ENCODE results near the gene LRRC4C.

Gene LRRC4C

DNA sequence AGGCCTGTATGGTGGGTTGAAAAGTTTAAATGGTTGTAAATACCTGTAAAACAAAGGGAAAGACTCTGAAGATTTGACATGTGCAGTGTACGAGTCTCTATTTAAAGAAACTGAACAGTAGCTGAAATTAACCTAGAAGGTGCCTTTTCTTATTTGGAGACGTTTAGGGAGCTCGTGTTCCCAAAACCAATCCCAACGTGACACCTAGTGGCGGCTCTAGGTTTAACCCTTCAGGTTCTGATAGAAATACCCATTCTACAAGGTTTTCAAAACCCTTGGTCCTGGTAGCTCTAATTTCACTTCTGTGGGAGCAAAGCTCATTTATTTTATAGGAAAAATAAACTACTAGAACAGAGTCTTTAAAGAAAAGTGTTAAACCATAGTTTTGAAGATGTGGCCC lies 258.3 kb downstream of the LRRC4C start:
- peaks cover 8% of the 10 kb centered on the region for H3K9me3 Mint-ChIP-seq
- H3K4me1 Mint-ChIP-seq, result no peaks in the 10 kb centered on the region
- no peak overlapping the region for H3K4me3 Mint-ChIP-seq
- H3K27ac Mint-ChIP-seq (ENCODE audit: low read depth), result no peak overlapping the region
- ATAC-seq (replicated peaks; ENCODE audit: extremely low read depth, poor library complexity, severe bottlenecking), result no peak
- DNase-seq (ENCODE audit: low spot score in 2 of 2), result no peak
- no peaks in the 10 kb centered on the region for H3K36me3 Mint-ChIP-seq (ENCODE audit: insufficient read depth)
- H3K27me3 Mint-ChIP-seq, result no peaks in the 10 kb centered on the region

DNA sequence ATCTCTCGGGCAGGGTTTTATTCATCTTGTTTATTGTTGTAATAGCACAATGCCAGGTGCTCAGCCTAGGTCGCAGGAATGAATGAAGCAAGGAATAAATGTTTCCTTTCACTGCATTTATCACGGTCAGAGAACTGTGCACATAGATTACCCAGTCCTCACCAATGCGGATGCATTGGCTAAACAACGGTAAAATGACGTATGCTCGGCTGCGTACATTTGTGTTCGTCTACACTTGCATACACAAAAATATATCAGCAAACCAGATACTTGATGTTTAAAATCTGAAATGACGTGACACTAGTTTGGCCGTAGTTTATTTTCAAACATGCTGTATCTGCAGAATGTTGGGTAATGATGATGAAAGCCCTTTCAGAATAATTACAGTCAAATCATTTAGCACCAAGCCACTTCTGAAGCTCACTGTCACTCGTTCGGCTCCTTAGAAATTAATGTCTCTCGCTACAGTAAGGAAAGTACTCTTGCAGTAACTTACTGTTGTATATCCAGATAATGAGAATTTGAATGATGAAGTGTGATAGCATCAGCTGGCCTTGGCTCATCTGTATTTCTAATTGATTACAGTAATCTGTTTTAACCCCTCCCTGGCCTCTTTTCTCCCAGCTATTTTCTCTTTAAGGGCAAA lies 268.9 kb downstream of the LRRC4C start:
- Mint-ChIP-seq H3K4me3 (no peak overlapping the region), H3K27ac (ENCODE audit: low read depth) (no peak overlapping the region), H3K9me3 (peaks cover 11% of the 10 kb centered on the region), H3K27me3 (no peaks in the 10 kb centered on the region), H3K36me3 (ENCODE audit: insufficient read depth) (no peaks in the 10 kb centered on the region), H3K4me1 (no peaks in the 10 kb centered on the region)
- DNase-seq (ENCODE audit: low spot score in 2 of 2) (no peak), ATAC-seq (replicated peaks; ENCODE audit: extremely low read depth, poor library complexity, severe bottlenecking) (no peak)

DNA sequence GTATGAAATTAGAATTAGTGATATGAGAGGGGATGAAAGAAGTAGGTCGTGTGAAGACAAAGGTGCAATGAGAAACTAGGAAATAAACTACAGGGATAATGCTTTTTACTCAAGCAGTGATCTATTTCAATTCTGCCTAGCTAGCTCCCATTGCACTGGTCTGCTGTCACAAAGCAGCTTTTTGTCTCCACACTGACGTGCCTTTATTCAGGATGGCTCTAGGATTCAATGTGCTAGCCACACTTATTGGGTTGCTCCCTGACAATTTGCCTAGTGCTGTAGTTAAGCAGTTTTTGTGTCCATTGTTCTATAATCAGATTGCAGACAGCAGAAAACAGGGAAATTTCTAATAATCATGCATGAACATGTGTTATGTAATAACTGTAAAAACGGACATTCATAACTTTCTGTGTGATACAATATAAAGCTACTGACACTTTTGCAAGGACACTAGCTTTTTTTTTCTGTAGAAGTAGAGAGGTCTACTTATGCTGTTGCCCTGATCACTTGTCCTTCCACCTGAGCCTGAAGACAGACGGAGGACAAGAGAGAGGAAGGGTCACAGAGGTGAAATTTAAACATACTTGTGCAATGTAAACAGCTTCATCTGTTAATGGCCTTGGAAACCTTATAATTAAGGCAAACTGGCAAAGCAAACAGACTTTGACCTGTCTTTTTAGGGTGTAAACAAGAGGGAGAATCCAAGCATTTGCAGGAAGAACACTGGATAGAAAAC lies 269.6 kb downstream of the LRRC4C start:
- ATAC-seq (replicated peaks; ENCODE audit: extremely low read depth, poor library complexity, severe bottlenecking), result no peak
- no peaks in the 10 kb centered on the region for H3K27me3 Mint-ChIP-seq
- no peak overlapping the region for H3K27ac Mint-ChIP-seq (ENCODE audit: low read depth)
- no peak for DNase-seq (ENCODE audit: low spot score in 2 of 2)
- no peaks in the 10 kb centered on the region for H3K36me3 Mint-ChIP-seq (ENCODE audit: insufficient read depth)
- H3K4me1 Mint-ChIP-seq, result no peaks in the 10 kb centered on the region
- no peak overlapping the region for H3K4me3 Mint-ChIP-seq
- peaks cover 17% of the 10 kb centered on the region for H3K9me3 Mint-ChIP-seq

DNA sequence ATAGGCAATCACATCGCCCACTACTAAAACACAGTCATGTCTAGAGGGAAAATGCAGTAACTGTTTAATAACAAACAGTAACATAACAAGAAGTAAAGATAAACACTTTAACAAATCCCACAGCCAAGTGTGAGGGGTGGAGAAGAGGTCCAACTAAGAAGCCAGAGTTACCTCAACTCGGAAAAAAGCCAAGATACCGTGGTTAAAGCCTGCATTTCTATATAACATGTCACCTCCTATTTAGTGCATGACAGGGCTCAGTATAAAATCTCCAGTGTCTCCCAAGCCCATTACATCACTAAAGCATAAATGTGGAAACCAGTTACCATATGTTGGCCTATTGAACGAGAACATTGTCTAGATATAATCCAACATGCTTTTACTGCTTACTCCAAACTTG lies 281.7 kb downstream of the LRRC4C start:
- no peak for DNase-seq (ENCODE audit: low spot score in 2 of 2)
- no peak overlapping the region for H3K4me3 Mint-ChIP-seq

DNA sequence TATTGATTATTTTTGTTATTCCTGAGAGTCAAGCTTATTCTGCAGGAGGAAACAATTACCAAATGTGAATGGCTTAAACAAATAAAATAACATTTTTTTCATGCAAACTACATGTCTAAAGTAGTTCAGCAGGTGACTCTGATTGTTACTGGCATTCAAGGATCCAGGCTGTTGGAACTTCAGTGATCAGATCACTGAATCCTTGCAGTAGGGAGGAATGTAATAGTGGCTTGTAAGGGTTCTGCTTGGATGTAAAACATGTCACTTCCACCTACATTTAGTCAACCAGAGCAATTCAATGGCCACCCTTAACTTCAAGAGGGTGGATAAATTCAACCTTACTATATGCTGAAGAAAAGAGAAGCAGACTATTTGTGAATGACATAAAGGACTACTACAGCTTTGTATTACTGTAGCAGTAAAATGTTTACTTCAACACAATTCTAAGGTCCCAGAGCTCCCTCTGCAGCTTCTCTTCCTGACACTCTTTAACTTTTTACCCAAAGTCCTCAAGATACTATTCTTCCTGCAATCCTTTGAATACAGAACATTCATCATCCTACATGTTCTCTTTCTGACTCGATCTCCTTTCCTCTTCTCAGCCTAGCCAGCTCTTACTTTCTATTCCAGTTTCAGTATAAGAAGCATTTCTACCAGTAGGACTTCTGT lies 284.0 kb downstream of the LRRC4C start:
- Mint-ChIP-seq H3K36me3 (ENCODE audit: insufficient read depth) (no peaks in the 10 kb centered on the region), H3K9me3 (peaks cover 37% of the 10 kb centered on the region), H3K4me1 (no peaks in the 10 kb centered on the region), H3K27ac (ENCODE audit: low read depth) (no peak overlapping the region), H3K27me3 (no peaks in the 10 kb centered on the region), H3K4me3 (no peak overlapping the region)
- ATAC-seq (replicated peaks; ENCODE audit: extremely low read depth, poor library complexity, severe bottlenecking), result no peak
- DNase-seq (ENCODE audit: low spot score in 2 of 2), result no peak

More for the DNA sequence above, 281.7 kb downstream of the LRRC4C start:
- Mint-ChIP-seq H3K9me3 (peaks cover 25% of the 10 kb centered on the region), H3K36me3 (ENCODE audit: insufficient read depth) (no peaks in the 10 kb centered on the region), H3K4me1 (no peaks in the 10 kb centered on the region), H3K27ac (ENCODE audit: low read depth) (no peak overlapping the region), H3K27me3 (no peaks in the 10 kb centered on the region)
- ATAC-seq (replicated peaks; ENCODE audit: extremely low read depth, poor library complexity, severe bottlenecking), result no peak

DNA sequence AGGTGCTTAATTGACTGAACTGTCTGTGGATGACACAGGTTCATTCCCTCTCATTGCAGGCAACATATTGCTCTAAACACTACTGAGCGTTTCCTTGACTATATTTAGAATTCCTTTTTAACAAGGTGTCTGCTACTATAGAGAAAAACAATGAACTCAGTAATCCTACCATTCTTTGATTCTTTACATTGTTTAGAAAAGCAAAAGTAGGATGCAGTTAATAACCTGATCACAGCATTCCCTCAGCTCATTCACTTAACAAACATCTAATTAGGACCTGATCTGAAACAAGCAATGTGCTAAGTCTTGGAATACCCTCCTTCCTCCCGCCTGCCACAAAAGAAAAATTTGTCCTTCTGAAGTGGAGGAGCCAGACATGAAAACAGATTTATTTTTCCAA lies 313.1 kb downstream of the LRRC4C start:
- DNase-seq (ENCODE audit: low spot score in 2 of 2) (no peak), ATAC-seq (replicated peaks; ENCODE audit: extremely low read depth, poor library complexity, severe bottlenecking) (no peak)
- H3K4me1 Mint-ChIP-seq, result no peaks in the 10 kb centered on the region
- no peak overlapping the region for H3K27ac Mint-ChIP-seq (ENCODE audit: low read depth)
- H3K9me3 Mint-ChIP-seq, result peaks cover 10% of the 10 kb centered on the region
- H3K36me3 Mint-ChIP-seq (ENCODE audit: insufficient read depth), result no peaks in the 10 kb centered on the region
- no peak overlapping the region for H3K4me3 Mint-ChIP-seq
- no peaks in the 10 kb centered on the region for H3K27me3 Mint-ChIP-seq

DNA sequence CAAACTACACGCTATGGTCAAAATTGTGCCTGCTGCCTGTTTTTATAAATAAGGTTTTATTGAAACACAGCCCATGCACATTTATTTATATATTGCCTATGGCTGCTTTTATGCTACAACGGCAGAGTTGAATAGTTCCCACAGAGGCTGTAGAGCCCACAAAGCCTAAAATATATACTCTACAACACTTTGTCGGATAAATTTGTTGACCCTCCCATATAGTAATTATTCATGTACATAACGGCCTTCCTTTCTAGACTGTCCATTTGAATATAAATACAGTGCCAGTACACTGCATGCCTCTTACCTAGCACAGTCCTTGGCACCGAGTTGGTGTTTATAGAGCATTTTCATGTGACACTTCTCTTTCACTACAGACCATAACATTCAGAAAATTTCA lies 314.0 kb downstream of the LRRC4C start:
- Mint-ChIP-seq H3K4me1 (no peaks in the 10 kb centered on the region), H3K9me3 (peaks cover 10% of the 10 kb centered on the region), H3K36me3 (ENCODE audit: insufficient read depth) (no peaks in the 10 kb centered on the region), H3K27ac (ENCODE audit: low read depth) (no peak overlapping the region), H3K27me3 (no peaks in the 10 kb centered on the region), H3K4me3 (no peak overlapping the region)
- DNase-seq (ENCODE audit: low spot score in 2 of 2) (no peak), ATAC-seq (replicated peaks; ENCODE audit: extremely low read depth, poor library complexity, severe bottlenecking) (no peak)

DNA sequence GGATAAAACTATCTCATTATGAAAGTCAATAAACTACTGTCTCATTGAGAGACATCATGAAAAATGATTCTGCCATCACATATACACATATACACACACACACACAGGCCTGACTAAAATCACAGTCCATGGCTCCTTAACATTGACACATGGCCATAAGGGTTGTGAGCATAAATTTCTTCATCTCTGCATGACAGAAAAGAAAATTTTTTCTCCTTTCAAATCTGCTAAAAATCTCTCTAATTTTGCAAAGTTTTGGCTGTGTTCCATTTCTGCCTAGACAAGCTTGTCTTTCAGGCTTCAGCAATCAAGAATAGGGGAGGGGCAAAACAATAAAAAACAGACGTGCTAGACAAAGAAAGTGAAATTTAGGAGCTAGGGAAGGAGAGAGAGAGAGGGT lies 324.5 kb downstream of the LRRC4C start:
- H3K9me3 Mint-ChIP-seq, result peaks cover 19% of the 10 kb centered on the region
- ATAC-seq (replicated peaks; ENCODE audit: extremely low read depth, poor library complexity, severe bottlenecking) (no peak), DNase-seq (ENCODE audit: low spot score in 2 of 2) (no peak)
- H3K27ac Mint-ChIP-seq (ENCODE audit: low read depth), result no peak overlapping the region
- no peaks in the 10 kb centered on the region for H3K27me3 Mint-ChIP-seq
- no peaks in the 10 kb centered on the region for H3K4me1 Mint-ChIP-seq
- no peak overlapping the region for H3K4me3 Mint-ChIP-seq
- no peaks in the 10 kb centered on the region for H3K36me3 Mint-ChIP-seq (ENCODE audit: insufficient read depth)

DNA sequence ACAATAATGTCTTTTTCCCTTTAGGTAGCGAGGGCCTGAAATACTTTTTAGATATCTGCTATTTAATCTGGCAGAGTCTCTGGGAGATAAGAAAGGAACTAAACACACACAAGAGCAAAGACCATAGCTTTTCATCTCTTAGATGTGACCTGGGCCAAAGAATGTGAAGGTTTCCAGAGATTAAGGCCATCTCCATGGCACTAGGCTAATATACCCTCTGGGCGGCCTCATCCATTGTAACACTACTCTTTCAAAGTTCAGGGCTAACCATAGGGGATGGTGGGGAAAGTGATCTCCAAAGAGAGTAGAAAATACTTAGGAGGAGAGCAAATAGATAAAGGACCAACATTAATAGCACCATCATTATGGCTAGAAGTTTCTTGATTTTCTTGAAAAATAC lies 326.4 kb downstream of the LRRC4C start:
- ATAC-seq (replicated peaks; ENCODE audit: extremely low read depth, poor library complexity, severe bottlenecking) (no peak), DNase-seq (ENCODE audit: low spot score in 2 of 2) (no peak)
- H3K27ac Mint-ChIP-seq (ENCODE audit: low read depth), result no peak overlapping the region
- no peaks in the 10 kb centered on the region for H3K27me3 Mint-ChIP-seq
- no peak overlapping the region for H3K4me3 Mint-ChIP-seq
- no peaks in the 10 kb centered on the region for H3K4me1 Mint-ChIP-seq
- no peaks in the 10 kb centered on the region for H3K36me3 Mint-ChIP-seq (ENCODE audit: insufficient read depth)
- peaks cover 25% of the 10 kb centered on the region for H3K9me3 Mint-ChIP-seq

DNA sequence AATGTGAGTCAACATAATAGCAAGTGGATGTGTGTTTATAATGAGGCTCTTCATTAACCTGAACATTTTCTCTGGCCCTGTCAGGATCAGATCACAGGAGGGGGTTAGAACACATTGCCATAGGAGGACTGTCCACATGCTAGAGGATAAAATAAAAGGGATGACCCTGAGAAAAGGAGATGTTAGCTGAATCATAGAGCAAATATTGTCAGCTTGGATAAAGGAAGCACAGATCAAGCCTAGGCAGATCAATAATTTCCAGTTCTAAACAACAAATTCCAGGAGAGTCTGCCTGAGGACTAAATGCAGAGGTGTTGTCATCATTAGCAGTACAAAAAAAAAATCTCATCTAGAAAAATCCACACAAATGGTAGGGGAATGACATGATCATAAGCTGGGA lies 337.9 kb downstream of the LRRC4C start:
- H3K27me3 Mint-ChIP-seq, result no peaks in the 10 kb centered on the region

DNA sequence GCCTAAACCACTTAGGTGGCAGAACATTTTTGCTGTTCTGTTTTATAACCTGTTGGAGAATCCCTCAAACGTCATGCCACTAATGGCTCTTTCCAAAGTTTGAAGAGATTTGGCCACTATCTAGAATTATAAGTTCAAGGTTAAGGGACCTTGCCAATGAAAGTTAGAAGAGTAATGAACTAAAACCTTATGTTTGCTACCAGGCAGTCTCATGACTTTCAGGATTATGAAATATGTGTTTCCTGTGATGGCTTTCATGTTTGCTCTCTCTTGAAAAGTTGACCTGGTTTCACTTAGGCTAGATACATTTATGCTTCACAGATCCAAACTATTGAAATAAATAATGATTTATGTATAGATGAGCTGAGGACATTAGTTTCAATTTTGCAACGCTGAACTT lies 340.0 kb downstream of the LRRC4C start:
- Mint-ChIP-seq H3K4me3 (no peak overlapping the region), H3K27me3 (no peaks in the 10 kb centered on the region), H3K36me3 (ENCODE audit: insufficient read depth) (no peaks in the 10 kb centered on the region), H3K27ac (ENCODE audit: low read depth) (no peak overlapping the region), H3K9me3 (peaks cover 28% of the 10 kb centered on the region), H3K4me1 (no peaks in the 10 kb centered on the region)
- no peak for ATAC-seq (replicated peaks; ENCODE audit: extremely low read depth, poor library complexity, severe bottlenecking)
- DNase-seq (ENCODE audit: low spot score in 2 of 2), result no peak

More for the DNA sequence above, 337.9 kb downstream of the LRRC4C start:
- no peak for ATAC-seq (replicated peaks; ENCODE audit: extremely low read depth, poor library complexity, severe bottlenecking)
- Mint-ChIP-seq H3K9me3 (peaks cover 20% of the 10 kb centered on the region), H3K4me1 (no peaks in the 10 kb centered on the region), H3K4me3 (no peak overlapping the region), H3K36me3 (ENCODE audit: insufficient read depth) (no peaks in the 10 kb centered on the region), H3K27ac (ENCODE audit: low read depth) (no peak overlapping the region)
- DNase-seq (ENCODE audit: low spot score in 2 of 2), result no peak

DNA sequence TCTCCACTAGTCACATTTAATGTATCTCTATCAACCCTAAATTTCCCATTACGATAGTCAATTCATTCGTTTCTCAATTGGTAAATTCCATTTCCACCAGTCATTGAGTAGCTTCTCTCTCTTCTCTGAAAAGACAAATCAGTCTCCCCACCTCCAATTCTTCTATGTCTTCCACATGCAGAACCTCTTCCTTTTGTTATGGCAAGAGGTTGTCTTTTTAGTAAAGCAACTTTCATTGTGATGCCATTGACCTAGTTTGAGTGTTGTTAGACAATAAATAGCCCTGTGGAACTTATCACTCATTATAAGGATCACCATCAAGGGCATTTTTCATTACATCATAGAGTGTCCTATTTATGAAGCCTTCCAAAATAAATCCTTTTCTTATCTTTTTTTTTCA lies 340.9 kb downstream of the LRRC4C start:
- no peak for ATAC-seq (replicated peaks; ENCODE audit: extremely low read depth, poor library complexity, severe bottlenecking)
- no peak overlapping the region for H3K4me3 Mint-ChIP-seq
- DNase-seq (ENCODE audit: low spot score in 2 of 2), result no peak
- peaks cover 28% of the 10 kb centered on the region for H3K9me3 Mint-ChIP-seq
- H3K4me1 Mint-ChIP-seq, result no peaks in the 10 kb centered on the region
- H3K36me3 Mint-ChIP-seq (ENCODE audit: insufficient read depth), result no peaks in the 10 kb centered on the region
- no peaks in the 10 kb centered on the region for H3K27me3 Mint-ChIP-seq
- no peak overlapping the region for H3K27ac Mint-ChIP-seq (ENCODE audit: low read depth)

DNA sequence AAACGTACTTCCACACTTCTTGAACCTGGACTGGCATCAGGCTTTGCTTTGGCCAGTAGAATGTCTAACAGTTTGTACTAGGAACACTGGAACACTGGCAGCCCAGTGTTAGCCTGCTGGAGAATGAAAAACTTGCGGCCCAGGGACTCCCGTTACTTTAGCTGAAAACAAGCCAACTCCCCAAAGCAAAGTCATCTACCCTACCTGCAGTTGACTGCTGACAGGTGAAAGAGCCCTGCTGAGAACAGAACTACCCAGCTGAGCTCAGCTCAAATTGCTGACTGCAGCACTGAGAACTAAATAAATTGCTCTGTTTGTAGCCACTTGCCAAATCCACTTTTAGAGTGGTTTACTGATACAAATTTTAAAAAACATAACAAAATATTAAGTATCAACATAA lies 342.5 kb downstream of the LRRC4C start:
- Mint-ChIP-seq H3K4me3 (no peak overlapping the region), H3K27ac (ENCODE audit: low read depth) (no peak overlapping the region), H3K9me3 (peaks cover 28% of the 10 kb centered on the region), H3K27me3 (no peaks in the 10 kb centered on the region), H3K36me3 (ENCODE audit: insufficient read depth) (no peaks in the 10 kb centered on the region), H3K4me1 (no peaks in the 10 kb centered on the region)
- DNase-seq (ENCODE audit: low spot score in 2 of 2) (no peak), ATAC-seq (replicated peaks; ENCODE audit: extremely low read depth, poor library complexity, severe bottlenecking) (no peak)
